Measurements from ENCODE around the gene PJVK. TPM values are rescaled to one million over a fixed set of nuclear protein-coding genes. Genes with fewer than 3 reads are reported as not detected.

Gene PJVK
- total RNA-seq, 1 donor, result 1.3 TPM

DNA sequence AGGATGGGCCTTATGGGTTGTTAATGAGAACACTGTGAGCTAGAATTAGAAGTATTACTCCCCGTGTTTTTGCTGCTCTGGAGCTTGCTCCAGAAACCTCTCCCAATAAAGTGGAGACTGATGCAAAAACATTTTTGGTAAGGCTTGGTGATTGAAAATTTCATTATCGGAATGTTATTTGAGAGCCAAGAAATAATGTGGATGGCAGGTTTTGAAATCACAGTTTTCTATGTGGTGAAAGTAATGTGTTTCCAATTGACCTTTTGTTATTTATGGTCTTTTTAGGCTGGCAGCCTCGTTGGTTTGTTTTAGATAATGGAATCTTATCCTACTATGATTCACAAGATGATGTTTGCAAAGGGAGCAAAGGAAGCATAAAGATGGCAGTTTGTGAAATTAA, 34.2 kb downstream of the PJVK start:
- no peak overlapping the region for H3K4me3 ChIP-seq (ENCODE audit: low read depth, low read length)
- DNase-seq (ENCODE audit: low read depth), result no peak
- TF ChIP-seq, protein P1, sequence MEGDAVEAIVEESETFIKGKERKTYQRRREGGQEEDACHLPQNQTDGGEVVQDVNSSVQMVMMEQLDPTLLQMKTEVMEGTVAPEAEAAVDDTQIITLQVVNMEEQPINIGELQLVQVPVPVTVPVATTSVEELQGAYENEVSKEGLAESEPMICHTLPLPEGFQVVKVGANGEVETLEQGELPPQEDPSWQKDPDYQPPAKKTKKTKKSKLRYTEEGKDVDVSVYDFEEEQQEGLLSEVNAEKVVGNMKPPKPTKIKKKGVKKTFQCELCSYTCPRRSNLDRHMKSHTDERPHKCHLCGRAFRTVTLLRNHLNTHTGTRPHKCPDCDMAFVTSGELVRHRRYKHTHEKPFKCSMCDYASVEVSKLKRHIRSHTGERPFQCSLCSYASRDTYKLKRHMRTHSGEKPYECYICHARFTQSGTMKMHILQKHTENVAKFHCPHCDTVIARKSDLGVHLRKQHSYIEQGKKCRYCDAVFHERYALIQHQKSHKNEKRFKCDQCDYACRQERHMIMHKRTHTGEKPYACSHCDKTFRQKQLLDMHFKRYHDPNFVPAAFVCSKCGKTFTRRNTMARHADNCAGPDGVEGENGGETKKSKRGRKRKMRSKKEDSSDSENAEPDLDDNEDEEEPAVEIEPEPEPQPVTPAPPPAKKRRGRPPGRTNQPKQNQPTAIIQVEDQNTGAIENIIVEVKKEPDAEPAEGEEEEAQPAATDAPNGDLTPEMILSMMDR (IDR thresholded peaks at IDR 0.05; ENCODE audit: insufficient read depth, low read depth, low read length), result no peak

DNA sequence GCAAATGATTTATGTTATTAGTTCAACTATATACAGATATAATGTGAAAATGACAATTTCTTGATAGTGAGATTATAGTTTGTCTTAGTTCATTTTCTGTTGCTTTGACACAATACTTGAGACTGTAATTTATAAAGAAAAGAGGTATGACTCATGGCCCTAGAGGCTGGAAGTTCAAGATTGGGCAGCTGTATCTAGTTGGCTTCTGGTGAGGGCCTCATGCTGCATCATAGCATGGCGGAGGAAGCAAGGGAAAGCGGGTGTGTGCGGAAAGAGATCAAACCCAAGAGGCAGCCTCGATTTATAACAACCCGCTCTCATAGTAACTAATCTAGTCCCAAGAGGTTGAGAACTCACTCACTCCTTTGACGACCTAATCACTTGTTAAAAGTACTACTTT, 40.4 kb downstream of the PJVK start:
- TF ChIP-seq, protein P1 (IDR thresholded peaks at IDR 0.05; ENCODE audit: insufficient read depth, low read depth, low read length), result no peak
- DNase-seq (ENCODE audit: low read depth), result no peak
- no peak overlapping the region for H3K4me3 ChIP-seq (ENCODE audit: low read depth, low read length)

DNA sequence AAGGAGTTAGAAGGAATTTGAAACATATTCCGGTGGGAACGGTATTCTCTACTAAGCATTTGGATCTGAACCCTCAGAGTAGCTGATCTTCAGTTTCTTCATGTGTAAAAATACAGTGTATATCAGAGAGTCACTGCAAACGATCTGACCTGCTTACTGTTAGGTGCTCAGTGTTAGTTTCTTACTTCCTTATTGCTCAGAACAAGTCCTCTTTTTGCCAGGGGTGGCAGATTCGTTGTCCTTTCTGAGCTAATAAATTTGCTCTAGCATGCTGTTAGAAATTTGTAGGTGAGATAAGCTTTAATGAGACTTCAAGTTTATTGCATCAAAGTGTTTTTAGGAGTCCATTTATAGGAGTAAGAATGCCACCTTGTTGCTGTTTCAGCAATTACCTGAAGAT, 44.9 kb downstream of the PJVK start:
- DNase-seq (ENCODE audit: low read depth), result no peak
- H3K4me3 ChIP-seq (ENCODE audit: low read depth, low read length), result no peak overlapping the region
- TF ChIP-seq, protein P1 (IDR thresholded peaks at IDR 0.05; ENCODE audit: insufficient read depth, low read depth, low read length), result no peak

DNA sequence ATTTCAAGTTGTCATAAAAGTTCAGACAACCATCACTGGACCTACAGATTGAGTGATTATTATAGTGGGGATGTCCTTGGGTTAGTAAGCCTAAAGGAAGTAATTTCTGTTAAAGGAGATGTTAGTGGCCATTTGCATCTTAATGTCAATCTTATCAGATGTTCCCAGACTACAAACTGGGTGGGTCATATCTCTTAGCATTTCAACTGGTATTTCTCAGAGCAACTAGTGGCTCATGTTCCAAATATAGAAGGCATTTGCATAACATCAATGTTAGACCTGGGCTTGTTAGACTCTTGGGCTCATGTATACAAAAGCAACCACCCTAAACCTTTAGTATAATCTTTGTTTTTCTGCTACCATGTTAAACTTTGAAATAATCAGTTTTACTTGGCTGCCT, 47.0 kb downstream of the PJVK start:
- DNase-seq (ENCODE audit: low read depth), result no peak
- TF ChIP-seq, protein P1 (IDR thresholded peaks at IDR 0.05; ENCODE audit: insufficient read depth, low read depth, low read length), result no peak
- H3K4me3 ChIP-seq (ENCODE audit: low read depth, low read length), result no peak overlapping the region

DNA sequence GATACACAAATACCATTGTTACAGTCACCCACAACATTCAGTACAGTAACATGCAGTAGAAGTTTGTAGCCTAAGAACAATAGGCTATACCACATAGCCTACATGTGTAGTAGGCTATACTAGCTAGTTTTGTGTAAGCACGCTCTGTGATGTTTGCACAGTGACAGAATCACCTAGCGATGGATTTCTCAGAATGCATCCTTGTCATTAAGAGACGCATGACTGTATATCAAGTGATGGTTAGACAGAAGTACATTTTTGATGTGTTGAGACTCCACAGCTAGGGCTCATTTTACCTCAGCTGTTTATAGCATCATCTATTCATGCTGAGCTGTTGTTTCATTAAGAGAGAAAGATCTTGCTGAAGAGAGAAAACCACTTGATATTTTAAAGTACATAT, 48.5 kb downstream of the PJVK start:
- no peak overlapping the region for H3K4me3 ChIP-seq (ENCODE audit: low read depth, low read length)
- no peak for DNase-seq (ENCODE audit: low read depth)
- TF ChIP-seq, protein P1 (IDR thresholded peaks at IDR 0.05; ENCODE audit: insufficient read depth, low read depth, low read length), result no peak

DNA sequence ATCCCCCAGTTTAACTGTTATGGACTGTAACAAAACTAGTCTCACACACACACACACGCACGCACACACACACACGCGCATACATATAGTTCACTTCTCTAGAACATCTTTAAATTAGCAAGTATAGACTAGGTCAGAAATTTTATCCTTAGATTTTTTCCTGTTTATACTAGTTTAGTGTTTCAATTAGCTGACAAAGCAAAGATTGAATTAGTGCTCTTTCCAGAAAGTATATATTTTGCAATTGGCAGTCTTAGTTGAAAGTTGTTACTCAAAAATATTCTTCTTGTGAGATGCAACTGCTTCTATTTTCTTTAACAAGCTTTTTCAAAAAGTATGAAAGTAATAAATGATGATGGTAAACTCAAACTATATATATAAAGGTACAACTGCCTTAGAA, 51.6 kb downstream of the PJVK start:
- DNase-seq (ENCODE audit: low read depth), result no peak
- TF ChIP-seq, protein P1 (IDR thresholded peaks at IDR 0.05; ENCODE audit: insufficient read depth, low read depth, low read length), result no peak

DNA sequence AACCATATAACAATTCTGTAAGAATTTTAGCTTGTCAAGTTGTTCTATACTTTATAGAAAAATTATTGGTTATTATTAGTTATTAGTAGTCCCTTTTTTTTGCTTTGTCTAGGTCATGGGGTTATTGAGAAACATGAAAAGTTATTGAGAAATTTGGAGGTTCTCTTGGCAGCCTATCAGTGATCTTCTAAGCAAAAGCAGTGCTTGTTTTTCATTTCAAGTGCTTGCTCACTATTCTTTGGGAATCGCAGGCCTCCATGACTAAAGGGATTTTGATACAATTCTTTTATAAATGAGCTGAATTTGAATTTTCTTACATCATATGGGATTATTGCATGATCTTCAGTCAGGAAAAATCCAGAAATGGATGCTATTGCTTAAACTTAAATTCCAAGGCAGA, 54.9 kb downstream of the PJVK start:
- H3K4me3 ChIP-seq (ENCODE audit: low read depth, low read length), result no peak overlapping the region
- TF ChIP-seq, protein P1 (IDR thresholded peaks at IDR 0.05; ENCODE audit: insufficient read depth, low read depth, low read length), result no peak
- DNase-seq (ENCODE audit: low read depth), result no peak

More for the DNA sequence above, 51.6 kb downstream of the PJVK start:
- H3K4me3 ChIP-seq (ENCODE audit: low read depth, low read length), result no peak overlapping the region
